HG03280 (cell line): ENCODE results near the gene BRIP1.

Experiments
- ATAC-seq: cut with Tn5 transposase; IDR thresholded peaks from one replicate; pipeline ENCODE4 v1.9.1; 2021; ENCODE audit warnings: mild to moderate bottlenecking, moderate library complexity; ENCODE audit not compliant: unreplicated experiment

Gene BRIP1

GRCh38 chr17:61764846-61765245, 98.5 kb downstream of the BRIP1 start:
- no peak for ATAC-seq

DNA sequence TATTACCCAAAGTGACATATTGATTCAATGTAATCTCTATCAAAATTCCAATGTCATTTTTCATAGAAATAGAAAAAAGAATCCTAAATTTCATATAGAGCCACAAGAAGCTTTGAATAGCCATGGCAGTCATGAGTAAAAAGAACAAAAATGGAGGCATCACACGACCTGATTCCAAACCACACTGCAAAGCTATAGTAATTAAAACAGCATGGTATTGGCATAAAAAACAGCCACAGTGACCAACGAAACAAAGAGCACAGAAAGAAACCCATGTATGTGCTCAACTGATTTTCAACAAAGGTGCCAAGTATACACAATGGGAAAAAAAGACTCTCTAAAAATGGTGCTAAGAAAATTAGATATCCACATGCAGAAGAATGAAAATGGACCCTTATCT, 101.5 kb downstream of the BRIP1 start:
- ATAC-seq, result no peak

DNA sequence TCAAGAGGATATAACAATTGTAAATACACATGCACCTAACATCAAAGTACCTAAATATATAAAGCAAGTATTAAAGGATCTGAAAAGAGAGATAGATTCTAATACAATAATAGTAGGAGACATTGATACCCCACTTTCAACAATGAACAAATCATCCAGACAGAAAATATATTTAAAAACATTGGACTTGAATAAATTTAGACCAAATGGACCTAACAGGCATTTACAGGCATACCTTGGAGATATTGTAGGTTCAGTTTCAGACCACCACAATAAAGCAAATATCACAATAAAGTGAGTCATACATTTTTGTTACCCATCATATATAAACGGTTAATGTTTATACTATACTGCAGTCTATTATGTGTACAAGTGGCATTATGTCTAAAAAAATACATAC, 104.0 kb downstream of the BRIP1 start:
- ATAC-seq, result no peak

GRCh38 chr17:61758430-61758829, 104.9 kb downstream of the BRIP1 start:
- no peak for ATAC-seq

DNA sequence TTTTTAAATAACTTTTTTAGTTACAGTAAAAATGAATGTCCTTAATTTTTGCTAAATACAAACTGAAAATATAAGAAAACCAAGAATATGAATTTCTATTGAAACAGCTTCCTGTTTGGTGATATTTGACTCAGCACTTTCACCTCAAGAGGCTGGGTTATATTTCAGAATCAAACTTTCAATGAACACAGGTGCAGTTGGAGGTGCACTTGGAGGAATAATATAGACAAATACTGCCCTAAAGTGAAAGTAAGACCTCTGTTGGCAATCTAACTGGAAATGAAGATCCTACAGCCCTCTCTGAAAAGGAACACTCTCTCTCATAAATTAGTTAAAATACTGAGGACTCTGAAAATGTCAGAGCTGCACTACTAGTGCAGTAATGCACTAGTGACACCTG, 106.2 kb downstream of the BRIP1 start:
- ATAC-seq, result no peak

DNA sequence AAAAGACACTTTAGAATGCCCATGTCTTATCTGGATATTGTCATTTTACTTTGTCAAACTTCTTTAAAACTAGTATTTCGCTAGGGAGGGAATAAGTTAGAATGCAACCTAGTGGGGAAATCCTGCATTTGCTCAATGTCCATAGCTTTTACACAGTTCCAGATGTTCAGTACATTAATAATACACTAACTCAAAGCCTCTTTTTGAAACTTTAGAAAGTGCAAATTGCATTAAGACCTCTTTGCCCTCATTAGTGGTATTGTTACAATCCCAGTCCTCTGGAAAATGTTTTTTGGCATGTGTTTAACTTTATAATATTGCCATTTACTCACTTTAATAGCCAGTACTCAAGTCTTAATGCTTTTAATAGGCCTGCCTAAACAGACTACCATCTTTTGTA, 106.8 kb downstream of the BRIP1 start:
- no peak for ATAC-seq

DNA sequence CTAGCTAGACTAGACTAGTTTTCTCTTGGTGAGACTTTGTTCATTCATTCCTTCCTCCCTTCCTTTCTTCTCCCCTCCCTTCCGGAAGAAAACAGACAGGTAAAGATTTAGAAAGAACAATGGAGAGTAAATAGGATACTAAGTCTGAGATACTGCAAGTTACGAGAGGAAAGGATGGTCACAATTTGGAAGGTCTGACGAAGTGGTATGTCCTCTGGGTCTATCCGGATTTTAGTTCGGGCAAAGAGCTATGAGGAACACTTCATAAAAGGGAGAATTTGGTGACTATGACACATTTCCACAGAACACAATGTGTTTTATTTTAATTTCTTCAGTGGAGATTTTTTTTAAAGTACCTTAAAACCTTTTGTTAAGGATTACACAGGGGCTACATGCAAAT, 107.7 kb downstream of the BRIP1 start:
- no peak for ATAC-seq

DNA sequence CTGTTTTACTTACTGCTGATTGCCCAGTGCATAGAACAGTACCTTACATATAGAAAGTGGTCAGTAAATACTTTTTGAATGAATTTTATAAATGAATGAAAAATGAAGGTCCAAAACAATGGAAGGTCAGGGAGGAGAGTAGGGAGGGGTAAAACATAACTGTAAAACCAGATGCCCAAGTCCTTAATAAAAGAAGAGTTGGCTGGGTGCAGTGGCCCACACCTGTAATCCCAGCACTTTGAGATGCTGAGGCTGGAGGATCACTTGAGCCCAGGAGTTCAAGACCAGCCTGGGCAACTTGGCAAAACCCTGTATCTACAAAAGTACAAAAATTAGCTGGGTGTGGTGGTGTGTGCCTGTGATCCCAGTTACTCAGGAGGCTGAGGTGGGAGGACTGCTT, 108.2 kb downstream of the BRIP1 start:
- ATAC-seq, result no peak

DNA sequence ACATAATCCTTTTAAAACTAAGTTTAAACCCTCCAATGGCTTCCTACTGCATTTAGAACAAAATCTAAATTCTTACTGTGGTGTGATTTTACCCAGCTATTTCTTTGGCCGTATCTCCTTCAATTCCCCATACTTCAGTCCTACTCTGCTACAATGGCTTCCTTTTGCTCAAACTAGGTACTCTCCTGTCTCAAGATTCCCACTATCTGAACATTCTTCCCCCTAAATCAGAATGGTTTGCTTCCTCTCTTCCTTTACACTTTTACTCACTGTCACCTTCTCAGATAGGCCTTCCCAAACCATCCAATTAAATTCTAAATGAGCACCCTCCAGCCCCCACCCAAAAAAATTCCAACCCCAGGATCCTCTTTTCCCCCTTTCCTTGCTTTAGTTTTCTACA, 109.2 kb downstream of the BRIP1 start:
- no peak for ATAC-seq

DNA sequence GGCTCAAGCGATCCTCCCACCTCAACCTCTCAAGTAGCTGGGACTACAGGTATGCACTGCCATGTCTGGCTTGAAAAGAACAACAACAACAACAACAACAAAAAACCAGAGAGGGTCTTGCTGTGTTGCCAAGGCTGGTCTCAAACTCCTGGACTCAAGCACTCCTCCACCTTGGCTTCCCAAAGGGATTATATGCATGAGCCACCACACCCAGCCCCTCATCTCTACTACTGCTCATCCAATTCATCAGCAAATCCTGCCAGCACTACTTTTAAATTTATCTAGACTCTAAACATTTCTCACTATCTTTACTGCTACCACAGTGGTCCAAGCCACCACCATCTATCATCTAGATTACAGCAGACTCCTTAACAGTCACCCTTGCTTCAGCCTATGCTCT, 109.6 kb downstream of the BRIP1 start:
- no peak for ATAC-seq

GRCh38 chr17:61750656-61751055, 112.7 kb downstream of the BRIP1 start:
- peak; percentile 88 for ATAC-seq

- ATAC-seq, result no peak
Observed at GRCh38 chr17:61749823-61750404, 113.4 kb downstream of the BRIP1 start.

DNA sequence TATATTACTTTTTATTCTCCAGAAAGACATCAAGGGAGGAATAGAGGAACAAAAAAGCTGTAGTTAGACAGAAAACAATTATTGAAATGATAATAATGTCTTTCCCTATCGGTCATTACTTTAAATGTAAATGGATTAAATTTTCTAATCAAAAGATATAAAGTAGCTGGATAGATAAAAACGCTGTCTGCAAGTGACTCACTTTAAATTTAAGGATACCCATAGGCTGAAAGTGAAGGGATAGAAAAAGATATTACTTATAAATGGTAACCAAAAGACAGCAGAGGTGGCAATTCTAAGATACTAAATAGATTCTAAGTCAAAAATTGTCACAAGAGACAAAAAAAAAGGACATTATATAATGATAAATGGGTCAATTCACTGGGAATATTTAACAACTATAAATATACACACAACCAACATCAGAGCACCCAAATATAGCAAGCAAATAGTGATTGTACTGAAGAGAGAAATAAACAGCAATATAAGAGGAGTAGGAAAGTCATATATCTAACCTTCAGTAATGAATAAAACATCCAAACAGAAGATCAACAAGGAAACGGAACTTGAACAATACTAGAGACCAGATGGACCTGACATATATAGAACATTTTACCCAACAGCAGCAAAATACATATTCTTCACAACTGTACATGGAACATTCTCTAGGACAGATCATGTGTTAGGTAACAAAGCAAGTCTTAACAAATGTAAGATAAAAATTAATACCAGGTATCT, 116.9 kb downstream of the BRIP1 start:
- no peak for ATAC-seq

- no peak for ATAC-seq
Observed at GRCh38 chr17:61744804-61745203, 118.5 kb downstream of the BRIP1 start.

DNA sequence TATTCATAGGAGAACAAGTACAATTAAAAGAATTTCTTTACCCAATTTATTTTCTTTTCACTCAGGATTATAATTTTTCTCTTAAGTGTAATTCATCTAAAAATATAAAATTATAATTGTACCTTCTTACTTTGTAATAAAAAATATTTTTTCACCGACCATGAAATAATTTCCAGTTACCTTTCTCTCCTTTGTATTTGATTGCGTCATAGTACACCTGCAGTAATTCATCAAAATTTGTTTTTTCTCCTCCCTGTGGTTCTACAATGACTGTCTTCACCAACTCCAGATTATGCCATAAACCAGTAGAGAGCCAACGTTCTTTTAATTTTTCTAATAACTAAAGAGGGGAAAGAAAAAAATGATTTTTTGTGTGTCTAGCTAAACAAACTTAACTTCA, 119.1 kb downstream of the BRIP1 start:
- ATAC-seq, result no peak

GRCh38 chr17:61743766-61744165, 119.6 kb downstream of the BRIP1 start:
- ATAC-seq, result no peak

DNA sequence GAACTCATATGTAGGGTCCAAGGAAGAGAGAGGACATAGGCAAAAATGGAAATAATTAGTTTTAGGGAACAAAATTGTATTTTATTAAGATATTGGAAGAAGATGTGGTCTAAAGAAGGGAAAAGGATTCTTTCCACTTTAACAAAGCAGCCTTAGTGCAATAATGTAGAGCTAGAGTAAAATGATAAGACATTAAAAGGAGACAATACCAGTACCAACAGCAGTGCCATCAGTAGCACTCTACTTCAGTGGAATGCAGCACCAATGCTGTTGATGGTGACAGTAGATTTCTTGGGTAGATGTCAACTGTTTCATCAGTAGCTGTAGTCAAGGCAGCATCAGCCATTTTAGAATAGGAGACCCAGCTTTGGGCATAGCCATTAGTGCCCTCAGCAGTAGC, 124.3 kb downstream of the BRIP1 start:
- no peak for ATAC-seq

GRCh38 chr17:61738249-61738648, 125.1 kb downstream of the BRIP1 start:
- no peak for ATAC-seq

GRCh38 chr17:61737820-61738219, 125.5 kb downstream of the BRIP1 start:
- ATAC-seq, result no peak

- no peak for ATAC-seq
Observed at GRCh38 chr17:61736438-61736837, 126.9 kb downstream of the BRIP1 start.

- ATAC-seq, result no peak
Observed at GRCh38 chr17:61735807-61736206, 127.5 kb downstream of the BRIP1 start.

DNA sequence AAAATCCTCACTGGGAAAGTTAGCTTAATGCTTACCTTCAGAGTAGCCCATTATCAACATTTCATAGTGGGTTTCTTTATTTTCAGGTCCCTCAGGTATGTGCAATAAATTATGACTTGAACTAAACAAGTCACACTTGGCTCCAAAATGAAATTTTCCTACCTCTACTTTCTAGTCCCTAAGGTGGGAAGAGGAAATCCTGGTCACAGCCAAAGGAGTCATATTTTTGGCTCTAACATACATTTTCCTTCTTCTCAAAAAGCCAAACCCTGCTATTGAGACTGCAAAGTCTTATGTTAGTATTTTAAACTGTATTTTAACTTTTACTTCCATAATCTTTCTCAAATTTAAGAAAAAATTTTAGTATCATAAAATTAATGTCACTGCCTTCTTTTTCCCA, 128.9 kb downstream of the BRIP1 start:
- ATAC-seq, result no peak

- no peak for ATAC-seq
Observed at GRCh38 chr17:61734012-61734411, 129.3 kb downstream of the BRIP1 start.
